GM12801 (cell line): Measurements from ENCODE around the gene FUT8.

Experiments used
- CTCF ChIP-seq: IDR thresholded peaks from one replicate; pipeline ENCODE4 v1.5.1; 2011; ENCODE audit warnings: control low read depth; ENCODE audit not compliant: insufficient read length; ENCODE audit errors: extremely low read depth

Gene FUT8

GRCh38 chr14:65408113-65408512, 4.4 kb upstream of the FUT8 start:
- no peak for TF ChIP-seq CTCF

DNA sequence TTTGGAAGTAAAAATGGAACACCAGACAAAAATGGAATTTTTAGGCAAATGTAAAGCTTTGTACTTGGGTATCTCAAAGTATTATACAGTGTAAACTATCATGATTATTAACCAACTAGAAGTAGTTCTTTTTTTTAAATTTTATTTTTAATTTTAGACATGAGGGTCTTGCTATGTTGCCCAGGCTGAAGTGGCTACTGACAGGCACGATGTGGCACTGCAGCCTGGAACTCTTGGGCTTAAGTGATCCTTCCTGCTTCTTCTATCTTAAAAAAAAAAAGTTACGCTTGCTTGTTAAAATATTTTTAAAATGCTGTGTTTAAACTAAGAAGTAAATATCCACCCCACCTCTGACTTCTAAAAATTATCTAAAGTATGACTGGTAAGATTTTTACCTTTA, 1.9 kb upstream of the FUT8 start:
- TF ChIP-seq CTCF = no peak

- no peak for TF ChIP-seq CTCF
Measured at GRCh38 chr14:65411656-65412031, 886 bp upstream of the FUT8 start.

DNA sequence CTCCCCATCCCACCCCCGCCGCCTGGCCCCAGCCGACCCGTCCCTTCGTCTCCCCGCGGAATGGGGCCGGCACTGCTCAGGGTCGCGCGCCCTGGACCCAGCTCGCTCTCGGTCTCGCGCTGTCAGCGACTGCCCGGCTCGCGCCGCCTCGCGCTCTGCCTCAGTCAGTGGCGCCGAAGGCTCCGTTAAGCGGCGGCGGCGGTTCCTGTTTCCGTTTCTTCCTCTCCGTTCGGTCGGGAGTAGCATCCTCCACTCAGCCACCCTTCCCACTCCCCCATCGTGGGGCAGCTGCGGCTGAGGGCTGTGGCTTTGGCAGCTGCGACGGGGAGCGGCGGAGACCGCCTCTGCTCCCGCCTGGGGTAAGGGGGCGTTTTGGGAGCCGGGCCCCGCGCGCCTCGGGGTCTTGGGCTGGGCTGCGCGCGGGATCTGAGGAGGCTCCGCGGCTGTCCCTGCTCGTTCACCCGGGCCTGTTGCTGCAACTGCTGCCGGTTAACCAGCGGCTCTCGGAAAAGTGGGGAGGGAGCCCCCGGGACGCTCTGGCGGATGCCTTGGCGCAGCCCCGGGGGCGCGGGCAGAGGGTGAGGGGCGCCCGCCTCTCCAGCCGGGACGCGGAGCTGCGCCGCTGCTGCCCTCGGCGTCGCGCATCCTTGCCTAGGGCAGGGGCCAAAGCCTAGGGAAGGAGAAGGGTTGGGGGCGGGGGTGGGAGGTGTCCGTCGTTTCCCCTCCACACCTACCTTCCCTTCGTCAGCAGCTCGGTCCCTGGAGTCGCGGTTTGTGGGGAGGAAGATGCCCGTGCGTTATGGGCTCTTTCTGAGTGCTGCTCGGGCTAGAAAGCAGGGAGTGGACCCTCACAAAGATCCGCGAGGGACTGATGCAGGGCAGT, 567 bp downstream of the FUT8 start:
- TF ChIP-seq CTCF = no peak

- TF ChIP-seq CTCF = no peak
Measured at GRCh38 chr14:65413739-65414045, 1.2 kb downstream of the FUT8 start.

DNA sequence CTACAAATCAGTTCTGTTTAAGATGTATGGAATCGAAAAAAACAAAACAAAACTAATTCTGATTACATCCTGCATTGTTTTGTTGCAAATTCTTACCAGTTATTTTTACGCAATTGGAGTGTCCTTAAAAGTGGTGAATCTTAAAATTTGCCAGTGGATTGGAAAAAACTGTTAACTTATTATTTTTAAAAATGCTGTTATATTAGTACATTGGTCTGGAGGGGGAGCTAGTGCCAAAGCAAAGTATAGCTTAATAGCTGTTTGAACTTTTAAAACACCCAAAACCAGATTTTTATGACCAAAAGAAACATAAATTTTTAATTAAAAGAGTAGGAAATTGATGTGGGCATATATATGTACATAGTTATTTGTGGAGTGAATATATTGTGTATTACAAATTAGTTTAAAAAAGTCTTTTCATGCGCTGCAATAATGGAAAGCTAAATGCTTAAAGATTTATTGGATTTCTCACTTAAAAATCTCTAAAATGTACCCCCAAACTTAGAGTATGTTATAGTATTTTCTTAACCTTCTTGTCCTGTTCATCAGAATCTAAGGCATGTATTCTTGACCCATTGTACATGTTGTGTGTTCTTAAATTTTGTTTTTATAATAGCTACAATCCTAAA, 2.5 kb downstream of the FUT8 start:
- TF ChIP-seq CTCF = no peak

DNA sequence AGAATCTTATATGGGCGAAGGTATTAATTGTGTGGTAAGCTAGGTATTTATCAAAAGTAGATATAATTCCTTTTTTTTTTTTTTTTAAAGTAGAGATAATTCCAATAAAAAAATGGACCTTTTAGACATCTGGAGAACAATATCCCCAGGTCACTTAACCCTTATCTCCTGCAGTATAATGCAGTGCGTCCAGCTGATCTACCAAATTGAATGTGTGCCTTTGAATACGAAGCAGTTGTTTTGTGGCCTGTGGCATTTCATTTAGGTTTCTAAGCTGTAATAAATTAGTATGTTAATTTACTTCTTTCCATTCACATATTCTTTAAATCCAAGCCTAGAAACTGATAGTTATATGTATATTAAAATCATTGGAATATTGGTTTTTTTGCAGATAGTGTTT, 3.1 kb downstream of the FUT8 start:
- TF ChIP-seq CTCF = no peak
